GM12891 (cell line): ENCODE results near the gene TIPRL.

Experiments used
- POLR2A ChIP-seq: IDR thresholded peaks from 2 replicates; pipeline ENCODE4 v1.6.1; 2011; ENCODE audit warnings: low read depth, low read length, control low read depth
- POLR2AphosphoS5 ChIP-seq: IDR thresholded peaks from 2 replicates; pipeline ENCODE4 v1.6.1; 2011; ENCODE audit warnings: low read depth, low read length, control low read depth

DNA sequence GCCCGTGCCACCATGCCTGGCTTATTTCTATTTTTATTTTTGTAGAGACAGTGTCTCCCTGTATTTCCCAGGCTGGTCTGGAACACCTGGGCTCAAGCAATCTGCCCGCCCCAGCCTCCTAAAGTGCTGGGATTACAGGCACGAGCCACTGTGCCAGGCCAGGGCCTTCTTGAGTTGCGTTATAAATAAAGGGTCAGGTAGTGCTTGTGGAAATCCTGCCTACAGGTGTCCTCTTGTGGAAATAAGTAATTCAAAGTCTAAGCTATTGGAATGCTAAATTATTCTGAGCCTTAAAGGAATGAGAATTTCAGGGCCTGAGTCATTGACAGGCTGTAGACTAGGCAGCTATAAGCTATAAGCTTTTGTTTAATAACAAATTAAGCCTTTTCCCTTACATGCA lies 38.9 kb downstream of the TIPRL start:
- TF ChIP-seq POLR2AphosphoS5 (no peak), POLR2A (no peak)
